ENCODE measurements around the gene KNTC1.

Gene KNTC1

DNA sequence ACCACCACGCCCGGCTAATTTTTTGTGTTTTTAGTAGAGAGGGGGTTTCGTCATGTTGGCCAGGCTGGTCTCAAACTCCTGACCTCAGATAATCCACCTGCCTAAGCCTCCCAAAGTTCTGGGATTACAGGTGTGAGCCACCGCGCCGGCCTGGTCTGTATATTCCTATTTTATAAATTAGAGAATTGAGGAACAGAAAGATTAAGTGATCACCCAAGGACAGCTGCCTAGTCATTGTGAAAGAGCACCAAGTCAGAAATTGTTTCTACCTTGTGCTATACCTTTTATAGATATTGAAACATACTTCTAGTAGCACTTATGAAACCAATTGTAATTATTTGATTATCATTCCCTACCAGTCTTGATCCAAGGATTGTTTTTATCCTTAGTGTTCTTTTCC lies 1.9 kb downstream of the KNTC1 start:
- H3K36me3 ChIP-seq, result no peaks in the 10 kb centered on the region
- intact Hi-C loops (cut with DNase I; ENCODE audit: low total_unique reads), result loop anchor here (5.0 kb wide), 1 partner anchor 223 kb away; the partner anchor contains the start of gene DENR
- no peak overlapping the region for H3K27ac ChIP-seq
- no peak for DNase-seq
- H3K9me3 ChIP-seq, result no peaks in the 10 kb centered on the region
- TF ChIP-seq, protein P1, sequence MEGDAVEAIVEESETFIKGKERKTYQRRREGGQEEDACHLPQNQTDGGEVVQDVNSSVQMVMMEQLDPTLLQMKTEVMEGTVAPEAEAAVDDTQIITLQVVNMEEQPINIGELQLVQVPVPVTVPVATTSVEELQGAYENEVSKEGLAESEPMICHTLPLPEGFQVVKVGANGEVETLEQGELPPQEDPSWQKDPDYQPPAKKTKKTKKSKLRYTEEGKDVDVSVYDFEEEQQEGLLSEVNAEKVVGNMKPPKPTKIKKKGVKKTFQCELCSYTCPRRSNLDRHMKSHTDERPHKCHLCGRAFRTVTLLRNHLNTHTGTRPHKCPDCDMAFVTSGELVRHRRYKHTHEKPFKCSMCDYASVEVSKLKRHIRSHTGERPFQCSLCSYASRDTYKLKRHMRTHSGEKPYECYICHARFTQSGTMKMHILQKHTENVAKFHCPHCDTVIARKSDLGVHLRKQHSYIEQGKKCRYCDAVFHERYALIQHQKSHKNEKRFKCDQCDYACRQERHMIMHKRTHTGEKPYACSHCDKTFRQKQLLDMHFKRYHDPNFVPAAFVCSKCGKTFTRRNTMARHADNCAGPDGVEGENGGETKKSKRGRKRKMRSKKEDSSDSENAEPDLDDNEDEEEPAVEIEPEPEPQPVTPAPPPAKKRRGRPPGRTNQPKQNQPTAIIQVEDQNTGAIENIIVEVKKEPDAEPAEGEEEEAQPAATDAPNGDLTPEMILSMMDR (IDR thresholded peaks at IDR 0.05), result no peak
- no peak overlapping the region for H3K4me3 ChIP-seq
- H3K4me1 ChIP-seq, result peaks cover 0 to 22% (median 14%) of the 10 kb centered on the region in 4 donors
- no peaks in the 10 kb centered on the region for H3K27me3 ChIP-seq

DNA sequence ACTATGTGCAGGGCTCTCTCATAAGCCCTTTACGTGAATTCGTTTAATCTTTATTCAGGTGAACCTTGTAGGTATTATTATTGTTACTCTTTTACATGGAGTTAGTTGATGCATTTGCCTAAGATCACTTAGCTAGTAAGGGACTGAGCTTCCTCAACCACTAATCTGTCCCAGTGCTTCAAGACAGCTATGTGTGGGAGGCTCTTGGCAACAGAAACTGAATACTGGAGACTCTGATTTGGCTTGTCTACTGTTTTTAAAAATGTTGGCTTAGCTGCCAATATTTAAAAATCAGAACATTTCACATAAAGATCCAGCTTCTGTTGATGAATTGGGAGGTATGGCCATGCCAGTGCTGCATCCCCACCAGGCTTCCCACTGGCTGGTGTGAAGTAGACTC lies 6.8 kb downstream of the KNTC1 start:
- TF ChIP-seq, protein P1 (IDR thresholded peaks at IDR 0.05), result no peak
- Histone ChIP-seq H3K27me3 (no peaks in the 10 kb centered on the region), H3K36me3 (peaks cover 0 to 17% (median 7%) of the 10 kb centered on the region in 3 donors), H3K9me3 (no peaks in the 10 kb centered on the region), H3K4me3 (no peak overlapping the region), H3K27ac (no peak overlapping the region), H3K4me1 (no peaks in the 10 kb centered on the region)
- intact Hi-C loops (cut with DNase I; ENCODE audit: low total_unique reads), result no loop called here
- DNase-seq, result no peak

DNA sequence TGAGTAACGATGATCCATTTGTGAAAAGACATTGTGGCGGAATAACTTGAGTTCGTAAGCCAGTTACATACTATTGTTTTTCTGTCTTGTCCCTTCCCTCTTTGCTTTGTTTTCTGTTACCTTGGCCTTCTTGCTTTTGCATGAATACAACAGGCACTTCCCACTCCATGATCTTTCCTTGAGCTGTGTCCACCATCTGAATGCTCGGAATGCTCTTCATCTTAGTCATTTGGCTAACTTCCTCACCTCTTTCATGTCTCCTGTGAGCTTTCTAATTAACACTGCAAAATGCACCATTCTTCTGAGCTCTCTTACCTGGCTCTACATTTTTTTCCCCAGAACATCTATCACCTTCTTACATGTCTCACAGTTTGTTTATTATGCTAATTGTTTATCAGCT lies 10.0 kb downstream of the KNTC1 start:
- Histone ChIP-seq H3K36me3 (peaks cover 0 to 30% (median 7%) of the 10 kb centered on the region in 3 donors), H3K4me3 (no peak overlapping the region), H3K4me1 (no peaks in the 10 kb centered on the region), H3K27me3 (no peaks in the 10 kb centered on the region), H3K9me3 (no peaks in the 10 kb centered on the region), H3K27ac (no peak overlapping the region)
- TF ChIP-seq, protein P1 (IDR thresholded peaks at IDR 0.05), result no peak
- intact Hi-C loops (cut with DNase I; ENCODE audit: low total_unique reads), result no loop called here
- no peak for DNase-seq

DNA sequence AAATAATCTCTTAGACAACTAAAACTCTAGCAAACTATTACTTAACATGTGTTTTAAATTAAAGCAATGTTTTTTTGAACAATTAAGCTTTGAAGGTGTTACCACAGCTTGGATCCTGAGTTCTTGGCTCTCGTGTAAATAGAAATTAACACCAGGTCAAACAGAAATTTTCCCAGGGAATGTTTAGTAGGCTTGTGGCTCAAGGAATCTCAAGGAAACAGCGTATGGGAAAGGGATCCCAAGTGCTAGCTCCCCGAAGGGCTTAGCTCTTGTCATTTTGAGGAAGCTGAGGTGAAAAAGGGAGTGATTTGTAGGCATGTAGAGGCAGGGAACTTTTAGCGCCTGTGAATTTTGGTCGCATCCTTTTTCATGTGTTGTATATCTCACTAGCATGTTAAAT lies 11.4 kb downstream of the KNTC1 start:
- Histone ChIP-seq H3K36me3 (peaks cover under 1 to 30% (median 7%) of the 10 kb centered on the region in 3 donors), H3K4me3 (no peak overlapping the region)
- intact Hi-C loops (cut with DNase I; ENCODE audit: low total_unique reads), result no loop called here

DNA sequence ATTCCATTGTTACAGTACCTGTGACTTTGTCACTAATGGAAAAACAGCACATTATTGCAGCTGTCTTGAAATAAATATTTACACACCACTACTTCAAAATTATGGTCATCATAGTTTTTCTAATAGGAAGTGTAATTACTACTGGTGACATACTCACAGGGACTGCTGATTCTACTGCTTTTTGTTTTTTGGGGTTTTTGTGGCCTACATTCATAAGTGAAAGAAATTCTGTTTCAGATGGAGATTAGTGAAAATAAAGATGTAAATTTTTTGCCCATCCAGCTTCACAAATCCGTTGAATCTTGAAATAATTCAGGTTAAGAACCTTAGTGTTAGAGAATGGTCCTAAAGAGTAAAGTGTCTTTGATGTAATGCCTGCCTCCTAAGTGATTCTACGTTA lies 17.5 kb downstream of the KNTC1 start:
- Histone ChIP-seq H3K27ac (no peak overlapping the region), H3K4me1 (no peaks in the 10 kb centered on the region), H3K9me3 (no peaks in the 10 kb centered on the region), H3K27me3 (no peaks in the 10 kb centered on the region), H3K4me3 (no peak overlapping the region), H3K36me3 (peaks cover 0 to 41% (median 4%) of the 10 kb centered on the region in 3 donors)
- no peak for DNase-seq
- intact Hi-C loops (cut with DNase I; ENCODE audit: low total_unique reads), result no loop called here
- TF ChIP-seq, protein P1 (IDR thresholded peaks at IDR 0.05), result no peak

More for the DNA sequence above, 11.4 kb downstream of the KNTC1 start:
- Histone ChIP-seq H3K27me3 (no peaks in the 10 kb centered on the region), H3K27ac (no peak overlapping the region), H3K4me1 (no peaks in the 10 kb centered on the region), H3K9me3 (no peaks in the 10 kb centered on the region)
- TF ChIP-seq, protein P1 (IDR thresholded peaks at IDR 0.05), result no peak
- no peak for DNase-seq

DNA sequence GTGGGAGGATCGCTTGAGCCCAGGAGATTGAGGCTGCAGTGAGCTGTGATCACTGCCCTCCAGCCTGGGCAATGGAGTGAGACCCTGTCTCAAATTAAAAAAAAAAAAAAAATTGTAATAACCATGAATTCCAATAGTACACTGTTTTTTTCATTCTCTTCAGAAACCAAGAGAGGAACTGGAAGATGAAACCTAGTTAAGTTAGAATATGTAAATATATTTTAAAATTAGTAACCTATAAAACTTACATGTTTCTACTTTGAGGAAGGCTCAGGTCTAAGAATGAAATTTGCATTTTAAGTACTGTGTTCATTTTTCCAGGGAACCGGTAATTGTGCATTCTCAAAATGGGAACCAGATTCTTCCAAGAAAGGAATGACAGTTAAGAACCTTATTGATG lies 18.8 kb downstream of the KNTC1 start:
- intact Hi-C loops (cut with DNase I; ENCODE audit: low total_unique reads), result no loop called here

More for the DNA sequence above, 18.8 kb downstream of the KNTC1 start:
- no peak overlapping the region for H3K4me3 ChIP-seq
- H3K27me3 ChIP-seq, result no peaks in the 10 kb centered on the region
- H3K4me1 ChIP-seq, result no peaks in the 10 kb centered on the region
- DNase-seq, result no peak
- TF ChIP-seq, protein P1 (IDR thresholded peaks at IDR 0.05), result no peak
- peaks cover 4 to 45% (median 7%) of the 10 kb centered on the region in 3 donors for H3K36me3 ChIP-seq
- no peak overlapping the region for H3K27ac ChIP-seq
- H3K9me3 ChIP-seq, result no peaks in the 10 kb centered on the region

All from tibial artery (tissue), 4 donors.